GM18519 (cell line): ENCODE data around the gene SLC41A2.

ENCODE experiments used
- ATAC-seq: cut with Tn5 transposase; IDR thresholded peaks from one replicate; pipeline ENCODE4 v1.9.1; 2021; ENCODE audit warnings: mild to moderate bottlenecking, moderate library complexity; ENCODE audit not compliant: unreplicated experiment, low FRiP score

The SLC41A2 gene

DNA sequence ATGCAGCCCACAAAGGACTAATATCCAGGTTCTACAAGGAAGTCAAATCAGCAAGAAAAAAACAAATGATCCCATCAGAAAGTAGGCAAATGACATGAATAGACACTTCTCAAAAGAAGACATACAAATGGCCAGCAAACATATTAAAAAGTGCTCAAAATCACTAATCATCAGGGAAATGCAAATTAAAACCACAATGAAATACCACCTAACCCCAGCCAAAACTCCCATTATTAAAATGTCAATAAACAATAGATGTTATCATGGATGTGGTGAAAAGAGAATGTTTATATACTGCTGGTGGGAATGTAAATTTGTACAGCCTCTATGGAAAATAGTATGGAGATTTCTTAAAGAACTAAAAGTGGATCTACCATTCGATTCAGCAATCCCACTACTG lies 25.0 kb downstream of the SLC41A2 start:
- ATAC-seq = no peak

DNA sequence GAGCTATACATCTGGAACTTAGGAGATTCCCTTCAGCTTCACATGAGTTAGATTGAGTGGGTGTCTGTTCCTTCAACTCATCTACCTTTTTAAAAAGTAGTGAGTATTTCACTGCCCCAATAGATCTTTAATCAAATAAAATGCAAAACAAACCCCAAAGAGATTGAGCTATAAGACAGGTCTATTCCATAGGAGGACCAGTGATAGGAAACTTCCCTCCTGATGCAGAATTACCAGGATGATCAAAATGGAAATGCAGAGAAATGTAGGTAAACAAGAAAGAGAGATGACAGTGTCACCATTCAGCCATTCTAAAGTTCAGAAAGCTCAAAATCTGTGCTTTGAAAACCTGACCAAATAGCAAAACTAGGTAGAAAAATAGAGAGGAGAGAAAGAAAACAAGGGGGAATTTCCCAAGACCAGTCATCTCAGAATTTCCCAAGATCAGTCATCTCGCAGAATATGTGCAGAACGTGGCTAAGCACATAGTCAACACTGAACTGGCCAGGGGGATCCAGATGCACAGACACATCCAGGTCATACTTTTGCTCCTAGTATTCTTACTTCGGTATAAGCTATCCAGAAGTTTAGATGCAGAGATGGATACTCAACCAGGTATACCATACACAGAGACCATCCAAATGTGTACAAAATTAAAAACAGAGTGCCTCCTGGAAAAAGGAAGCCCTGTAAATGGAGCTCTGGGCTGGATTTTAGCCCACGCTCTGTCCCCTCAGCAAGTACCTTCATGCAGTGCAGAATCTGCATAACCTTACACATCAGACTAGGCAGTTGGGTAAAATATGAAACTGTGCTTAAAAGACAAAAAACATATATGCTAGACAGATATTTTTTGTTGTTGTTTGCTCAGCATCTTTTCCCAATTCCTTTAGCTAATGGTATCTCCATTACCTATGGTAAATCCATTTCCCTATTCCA lies 27.4 kb downstream of the SLC41A2 start:
- peak; percentile 67 for ATAC-seq

DNA sequence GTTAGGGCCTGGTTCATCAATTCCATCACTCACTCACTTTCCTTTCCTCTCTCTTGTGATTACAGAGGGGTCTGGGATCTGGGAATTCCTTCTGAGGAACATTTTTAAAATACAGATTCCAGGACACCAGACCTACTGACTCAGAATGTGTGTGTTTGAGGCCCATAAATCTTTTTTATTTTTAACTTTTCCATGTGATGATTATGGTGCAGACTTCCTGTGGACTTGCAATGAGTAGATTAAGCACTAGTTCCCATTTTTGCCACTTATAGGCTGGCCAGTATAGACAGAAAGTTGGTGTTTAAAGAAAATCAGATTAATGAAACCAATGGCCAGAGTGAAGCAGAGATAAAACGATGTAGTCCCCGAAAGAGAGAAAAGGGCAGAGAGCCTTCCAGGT lies 28.1 kb downstream of the SLC41A2 start:
- no peak for ATAC-seq

DNA sequence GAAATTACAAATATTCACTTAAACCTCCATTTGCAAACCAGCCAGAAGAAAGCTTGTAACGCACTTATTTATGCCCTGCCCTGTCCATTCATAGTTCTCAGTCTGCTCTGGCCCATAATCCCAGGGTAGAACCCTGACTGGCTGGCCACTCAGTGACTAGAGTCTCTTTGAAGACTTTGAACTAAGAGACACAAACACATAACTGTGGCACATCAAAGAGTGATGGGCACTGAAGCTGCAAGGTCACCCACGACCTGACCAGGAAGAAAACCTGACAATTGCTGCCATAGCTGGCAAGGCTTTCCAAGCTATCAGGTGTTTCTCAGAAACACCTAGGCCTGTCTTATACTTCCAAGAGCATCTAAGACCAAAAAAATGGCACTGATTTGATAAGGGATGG lies 28.7 kb downstream of the SLC41A2 start:
- ATAC-seq = no peak

DNA sequence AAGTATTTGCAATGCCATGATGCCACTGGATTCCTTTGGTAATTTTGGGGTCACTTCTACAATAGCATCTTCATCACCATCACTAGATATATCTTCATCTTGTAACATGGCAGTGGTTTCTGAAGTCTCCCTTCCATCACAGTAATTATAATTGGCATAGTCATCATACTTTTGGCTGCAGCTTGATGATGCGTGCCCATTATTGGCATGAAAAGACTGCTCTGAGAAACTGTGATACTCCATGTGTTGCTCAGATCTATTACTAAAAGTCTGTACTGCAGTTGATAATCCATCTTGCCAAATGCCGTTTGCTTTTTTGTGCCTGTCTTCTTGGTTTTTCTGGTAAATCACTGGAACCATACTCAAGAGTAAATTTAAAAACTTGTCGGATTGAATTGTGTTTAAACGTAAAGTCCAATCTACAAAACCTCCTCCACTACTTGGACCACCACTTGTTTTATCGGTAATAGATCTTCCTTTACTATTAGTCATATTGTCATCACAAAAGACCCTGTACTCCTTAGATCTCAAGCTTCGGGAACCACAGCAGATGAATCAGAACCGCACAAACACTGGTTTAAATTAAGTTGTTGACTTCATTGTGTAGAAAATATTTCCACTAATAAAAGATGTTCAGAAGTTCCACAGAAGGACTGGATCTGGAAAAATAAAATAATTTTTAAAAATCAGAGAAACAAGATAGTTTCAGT lies 29.9 kb downstream of the SLC41A2 start:
- ATAC-seq = no peak

DNA sequence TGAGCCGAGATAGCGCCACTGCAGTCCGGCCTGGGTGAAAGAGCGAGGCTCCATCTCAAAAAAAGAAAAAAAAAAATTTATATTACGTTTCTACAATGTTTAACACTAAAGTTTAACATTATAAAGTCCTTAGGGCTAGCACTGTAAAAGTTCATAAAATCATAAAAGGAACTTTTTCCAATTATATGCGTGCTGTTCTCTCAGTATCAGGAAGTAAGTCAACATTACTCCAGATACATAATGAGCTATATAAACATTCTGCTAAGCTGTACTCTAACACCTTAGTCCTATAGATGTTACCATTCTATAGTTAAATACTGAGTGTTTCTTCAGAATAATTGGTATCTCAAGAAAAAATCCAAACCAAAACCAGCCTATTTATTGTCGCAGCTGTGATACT lies 32.6 kb downstream of the SLC41A2 start:
- ATAC-seq = no peak

DNA sequence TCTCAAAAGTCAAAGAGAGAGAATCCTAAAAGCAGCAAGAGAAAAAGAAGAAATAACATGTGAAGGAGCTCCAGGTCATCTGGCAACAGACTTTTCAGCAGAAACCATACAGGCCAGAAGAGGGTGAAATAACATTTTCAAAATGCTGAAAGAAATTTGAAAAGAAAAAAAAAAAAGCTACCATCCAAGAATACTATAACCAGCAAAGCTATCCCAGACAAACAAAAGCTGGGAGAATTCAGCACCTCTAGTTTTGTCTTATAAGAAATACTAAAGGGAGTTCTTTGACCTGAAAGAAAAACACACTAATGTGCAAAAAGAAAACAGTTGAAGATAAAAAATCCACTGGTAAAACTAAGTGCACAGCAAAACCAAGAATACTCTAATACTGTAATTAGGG lies 36.8 kb downstream of the SLC41A2 start:
- no peak for ATAC-seq

DNA sequence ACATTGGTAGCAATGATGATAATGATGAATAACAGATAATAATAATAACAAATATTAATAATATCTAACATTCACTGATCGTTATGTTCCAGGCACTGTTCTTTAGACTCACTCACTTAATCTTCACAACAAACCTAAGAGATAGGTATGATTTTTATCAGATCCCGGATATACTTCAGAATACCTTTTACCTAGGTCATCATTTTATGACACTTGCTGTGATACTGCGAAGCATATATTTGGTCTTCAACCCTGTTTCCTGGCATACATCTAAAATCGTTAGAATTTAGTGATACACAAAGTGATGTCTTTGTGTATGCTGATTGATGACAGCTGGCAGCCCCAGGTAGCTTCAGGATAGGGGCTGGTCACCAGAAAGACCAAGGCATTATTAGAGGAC lies 46.1 kb downstream of the SLC41A2 start:
- no peak for ATAC-seq

DNA sequence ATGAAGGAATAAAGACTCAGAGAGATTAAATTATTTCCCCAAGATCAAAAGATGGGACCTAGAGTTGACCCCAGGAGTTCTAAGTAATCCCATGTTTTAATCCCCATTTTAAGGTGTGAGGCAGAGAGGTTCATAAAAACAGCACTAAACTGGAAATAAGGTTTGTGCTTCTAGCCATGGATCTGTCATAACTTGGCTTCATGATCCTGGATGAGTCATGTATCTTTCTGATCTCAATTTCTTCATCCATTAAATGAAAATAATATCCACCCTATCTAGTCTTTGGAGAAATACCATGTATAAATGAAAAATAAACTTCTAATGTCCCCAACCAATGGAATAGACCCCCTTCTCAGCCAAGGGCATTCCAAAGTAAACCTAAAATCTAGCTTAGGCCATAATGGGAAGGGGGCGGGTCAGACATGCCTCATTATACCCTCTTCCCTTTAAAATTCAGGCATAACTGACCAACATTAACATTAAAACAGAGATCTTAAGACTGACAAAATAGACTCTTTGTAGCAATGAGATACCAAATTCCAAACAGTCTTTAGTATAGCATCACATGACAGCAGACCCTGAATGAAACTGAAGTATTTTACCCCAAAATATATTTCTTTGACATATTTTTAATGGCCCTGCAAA lies 47.8 kb downstream of the SLC41A2 start:
- ATAC-seq = no peak

DNA sequence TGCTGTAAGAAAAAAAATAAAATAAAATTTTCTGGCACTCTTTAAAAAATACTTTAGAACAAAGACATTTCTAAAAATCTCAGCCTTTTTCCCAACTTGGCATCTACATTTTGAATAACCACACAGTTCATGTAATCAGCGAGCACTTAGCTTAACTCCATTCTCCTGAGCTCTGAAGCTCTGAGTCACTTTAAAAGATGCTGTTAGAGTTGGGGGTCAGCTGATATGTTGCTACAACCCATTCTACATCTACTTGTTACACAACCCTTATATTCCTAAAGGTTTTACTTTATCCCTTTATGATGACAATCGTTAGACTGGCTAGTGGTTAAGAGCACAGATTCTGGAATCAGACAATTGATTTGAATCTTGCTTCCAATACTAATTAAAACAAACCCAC lies 48.3 kb downstream of the SLC41A2 start:
- no peak for ATAC-seq
